Measurements from ENCODE around the gene RPUSD4.

The RPUSD4 gene

GRCh38 chr11:126163779-126164178 is 47.7 kb downstream of the RPUSD4 start:
- DNase-seq (ENCODE audit: low read depth) = no peak
- no peak overlapping the region for H3K4me3 ChIP-seq (ENCODE audit: low read length)
- TF ChIP-seq CTCF (IDR thresholded peaks at IDR 0.05; ENCODE audit: insufficient read depth, low read depth, low read length, missing control alignments) = no peak

GRCh38 chr11:126163074-126163700 is 48.3 kb downstream of the RPUSD4 start:
- H3K4me3 ChIP-seq (ENCODE audit: low read length) = no peak overlapping the region
- peak; percentile 71 for DNase-seq (ENCODE audit: low read depth)
- no peak for TF ChIP-seq CTCF (IDR thresholded peaks at IDR 0.05; ENCODE audit: insufficient read depth, low read depth, low read length, missing control alignments)

GRCh38 chr11:126162306-126163030 is 49.0 kb downstream of the RPUSD4 start:
- DNase-seq (ENCODE audit: low read depth) = no peak
- TF ChIP-seq CTCF (IDR thresholded peaks at IDR 0.05; ENCODE audit: insufficient read depth, low read depth, low read length, missing control alignments) = no peak
- no peak overlapping the region for H3K4me3 ChIP-seq (ENCODE audit: low read length)

- H3K4me3 ChIP-seq (ENCODE audit: low read length) = no peak overlapping the region
- no peak for DNase-seq (ENCODE audit: low read depth)
- no peak for TF ChIP-seq CTCF (IDR thresholded peaks at IDR 0.05; ENCODE audit: insufficient read depth, low read depth, low read length, missing control alignments)
Measured at GRCh38 chr11:126161023-126161391, 50.4 kb downstream of the RPUSD4 start.

- no peak overlapping the region for H3K4me3 ChIP-seq (ENCODE audit: low read length)
- no peak for DNase-seq (ENCODE audit: low read depth)
- TF ChIP-seq CTCF (IDR thresholded peaks at IDR 0.05; ENCODE audit: insufficient read depth, low read depth, low read length, missing control alignments) = no peak
Measured at GRCh38 chr11:126160345-126161022, 51.0 kb downstream of the RPUSD4 start.

- H3K4me3 ChIP-seq (ENCODE audit: low read length) = no peak overlapping the region
- no peak for DNase-seq (ENCODE audit: low read depth)
- TF ChIP-seq CTCF (IDR thresholded peaks at IDR 0.05; ENCODE audit: insufficient read depth, low read depth, low read length, missing control alignments) = no peak
Measured at GRCh38 chr11:126159719-126160344, 51.6 kb downstream of the RPUSD4 start.

All from epithelial cell of esophagus (primary cell).